ENCODE results near the gene RTRAF.

Gene RTRAF

DNA sequence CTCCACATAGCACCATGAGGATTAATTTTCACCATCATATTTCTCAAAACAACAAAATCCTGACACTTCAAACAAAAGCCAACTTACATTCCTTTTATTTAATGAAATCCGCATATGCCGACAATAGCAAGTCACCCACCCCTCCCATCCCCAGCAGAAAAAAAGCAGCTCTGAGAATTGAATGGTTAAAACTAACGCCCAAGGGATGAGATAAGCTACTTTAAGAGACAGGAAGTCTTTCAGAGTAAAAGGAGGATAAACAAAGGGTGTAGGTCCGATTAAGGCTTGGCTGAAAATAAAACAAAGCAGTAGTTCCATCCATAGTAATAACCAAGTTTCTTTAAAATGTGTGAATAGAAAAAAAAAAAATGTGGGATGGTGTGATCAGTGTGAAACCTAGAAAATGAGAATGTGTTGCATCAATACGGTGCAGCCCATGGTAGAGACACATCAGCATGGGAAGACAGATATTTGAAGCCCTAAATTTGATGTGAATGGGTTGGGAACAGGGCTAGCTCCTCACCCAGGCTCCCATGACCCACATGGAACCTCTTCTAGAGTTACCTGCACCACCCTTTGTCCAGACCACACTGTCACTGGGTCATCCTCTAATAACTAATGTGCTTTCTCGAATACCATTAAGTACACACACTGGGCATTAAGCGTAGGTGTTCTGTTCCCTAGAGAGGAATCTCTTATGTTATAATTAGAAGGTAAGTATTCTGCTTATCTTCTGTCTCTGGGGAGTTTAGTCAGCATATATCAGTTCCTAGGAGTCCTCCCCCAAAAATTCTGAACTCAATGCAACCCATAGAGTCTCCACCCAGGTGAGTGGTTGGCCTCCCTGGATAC lies 31.7 kb downstream of the RTRAF start:
- TF ChIP-seq GATA2 (IDR thresholded peaks at IDR 0.05; ENCODE audit: low read depth, low read length) (no peak), GATA3 (IDR thresholded peaks at IDR 0.05; ENCODE audit: low read depth, low read length) (no peak)

DNA sequence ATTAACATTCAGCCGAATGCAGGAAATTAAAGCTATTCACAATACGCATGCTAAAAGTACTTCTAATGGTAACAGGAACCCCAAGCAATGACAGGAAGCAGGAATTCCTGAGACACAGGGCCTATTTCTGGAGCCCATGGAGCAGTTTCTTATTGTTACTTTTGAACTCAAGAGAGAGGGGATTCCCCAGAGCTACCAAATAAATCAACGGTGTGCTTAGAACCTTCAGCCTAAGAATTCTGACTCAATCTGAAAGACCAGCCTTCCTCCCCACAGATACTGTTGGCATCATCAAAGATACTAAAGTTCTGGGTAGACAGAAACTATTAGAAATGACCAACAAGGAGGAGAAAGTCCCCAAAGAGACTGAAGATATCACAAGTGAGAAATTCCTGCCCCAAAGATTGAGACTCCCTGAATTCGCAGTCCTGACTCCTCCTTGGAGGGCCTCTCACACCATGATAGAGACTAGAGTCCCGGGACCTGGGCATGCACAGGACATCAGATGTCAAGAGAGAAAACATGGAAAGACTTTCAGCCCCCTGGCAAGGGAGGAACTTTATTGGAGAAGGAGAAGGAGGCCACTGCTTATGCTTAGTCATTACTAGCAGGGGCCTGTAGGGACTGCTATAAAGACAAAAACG lies 32.7 kb downstream of the RTRAF start:
- no peak for TF ChIP-seq GATA3 (IDR thresholded peaks at IDR 0.05; ENCODE audit: low read depth, low read length)
- TF ChIP-seq GATA2 (IDR thresholded peaks at IDR 0.05; ENCODE audit: low read depth, low read length) = no peak

- no peak for TF ChIP-seq GATA3 (IDR thresholded peaks at IDR 0.05; ENCODE audit: low read depth, low read length)
- no peak for TF ChIP-seq GATA2 (IDR thresholded peaks at IDR 0.05; ENCODE audit: low read depth, low read length)
Measured at GRCh38 chr14:52023518-52023917, 34.2 kb downstream of the RTRAF start.

DNA sequence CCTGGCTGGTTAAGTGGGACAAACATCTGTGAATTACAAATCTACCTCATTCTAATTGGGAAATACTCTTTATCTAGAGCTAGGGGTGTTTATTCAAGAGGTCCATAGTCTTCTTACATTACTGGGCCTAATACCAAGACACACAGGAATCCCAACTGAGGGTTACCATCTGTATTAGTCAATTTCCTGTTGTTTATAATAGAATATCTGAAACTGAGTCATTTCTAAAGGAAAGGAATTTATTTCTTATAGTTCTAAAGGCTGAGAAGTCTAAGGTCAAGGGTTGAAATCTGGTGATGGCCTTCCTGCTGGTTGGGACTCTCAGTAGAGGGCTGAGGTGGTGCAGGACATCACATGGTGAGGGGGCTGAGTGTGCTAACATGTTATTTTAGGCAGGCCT lies 36.0 kb downstream of the RTRAF start:
- TF ChIP-seq GATA3 (IDR thresholded peaks at IDR 0.05; ENCODE audit: low read depth, low read length) (no peak), GATA2 (IDR thresholded peaks at IDR 0.05; ENCODE audit: low read depth, low read length) (no peak)

- no peak for TF ChIP-seq GATA2 (IDR thresholded peaks at IDR 0.05; ENCODE audit: low read depth, low read length)
- no peak for TF ChIP-seq GATA3 (IDR thresholded peaks at IDR 0.05; ENCODE audit: low read depth, low read length)
Measured at GRCh38 chr14:52026017-52026660, 36.8 kb downstream of the RTRAF start.

- TF ChIP-seq GATA3 (IDR thresholded peaks at IDR 0.05; ENCODE audit: low read depth, low read length) (no peak), GATA2 (IDR thresholded peaks at IDR 0.05; ENCODE audit: low read depth, low read length) (no peak)
Measured at GRCh38 chr14:52026901-52027300, 37.6 kb downstream of the RTRAF start.

DNA sequence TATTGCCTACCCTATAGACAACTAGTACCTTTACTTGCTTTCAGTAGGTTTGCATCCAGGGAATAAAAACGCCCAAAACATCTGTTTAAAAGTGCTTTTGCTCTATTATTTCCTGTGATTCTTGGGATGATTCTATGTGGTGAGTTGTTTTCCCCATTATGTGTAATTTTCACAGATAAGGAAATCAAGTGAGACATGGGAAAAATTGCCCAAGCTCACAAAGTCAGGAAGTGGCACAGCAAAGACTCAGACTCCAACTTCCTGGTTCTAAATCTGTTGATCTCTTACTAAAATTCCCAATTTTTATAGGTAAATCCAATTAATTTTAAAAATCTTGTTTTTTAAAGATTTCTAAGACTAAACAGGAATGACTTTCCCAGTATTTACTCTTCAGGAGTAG lies 40.5 kb downstream of the RTRAF start:
- TF ChIP-seq GATA2 (IDR thresholded peaks at IDR 0.05; ENCODE audit: low read depth, low read length) (no peak), GATA3 (IDR thresholded peaks at IDR 0.05; ENCODE audit: low read depth, low read length) (no peak)

GRCh38 chr14:52031781-52032180 lies 42.4 kb downstream of the RTRAF start:
- TF ChIP-seq GATA2 (IDR thresholded peaks at IDR 0.05; ENCODE audit: low read depth, low read length) (no peak), GATA3 (IDR thresholded peaks at IDR 0.05; ENCODE audit: low read depth, low read length) (no peak)

DNA sequence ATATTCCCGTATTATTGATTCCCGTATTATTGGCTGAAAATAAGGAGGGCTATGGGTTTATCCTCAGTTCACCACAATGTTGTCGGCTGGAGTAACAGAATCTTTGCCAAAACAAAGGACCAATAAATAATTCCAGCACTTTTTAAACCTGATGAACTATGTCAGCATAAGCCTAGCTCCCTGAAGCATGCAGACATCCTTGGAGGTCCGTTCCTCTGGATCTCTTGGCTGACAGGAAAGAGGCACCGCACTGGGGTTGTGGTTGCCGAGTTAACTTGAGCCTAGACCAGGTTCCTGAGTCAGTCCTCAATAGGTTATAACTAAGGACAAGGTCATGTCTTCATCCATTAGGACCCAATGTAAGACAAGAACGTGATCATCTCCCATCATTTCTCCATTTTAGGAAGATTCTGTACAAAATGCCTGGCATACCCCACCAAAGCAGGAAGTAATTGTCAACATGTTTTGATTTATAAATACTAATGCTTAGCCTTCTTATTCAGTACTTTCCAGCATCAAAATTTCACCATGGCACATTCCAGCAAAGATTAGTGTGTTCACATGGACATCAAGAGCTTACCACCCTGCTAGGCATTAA lies 43.0 kb downstream of the RTRAF start:
- TF ChIP-seq GATA3 (IDR thresholded peaks at IDR 0.05; ENCODE audit: low read depth, low read length) (no peak), GATA2 (IDR thresholded peaks at IDR 0.05; ENCODE audit: low read depth, low read length) (no peak)

DNA sequence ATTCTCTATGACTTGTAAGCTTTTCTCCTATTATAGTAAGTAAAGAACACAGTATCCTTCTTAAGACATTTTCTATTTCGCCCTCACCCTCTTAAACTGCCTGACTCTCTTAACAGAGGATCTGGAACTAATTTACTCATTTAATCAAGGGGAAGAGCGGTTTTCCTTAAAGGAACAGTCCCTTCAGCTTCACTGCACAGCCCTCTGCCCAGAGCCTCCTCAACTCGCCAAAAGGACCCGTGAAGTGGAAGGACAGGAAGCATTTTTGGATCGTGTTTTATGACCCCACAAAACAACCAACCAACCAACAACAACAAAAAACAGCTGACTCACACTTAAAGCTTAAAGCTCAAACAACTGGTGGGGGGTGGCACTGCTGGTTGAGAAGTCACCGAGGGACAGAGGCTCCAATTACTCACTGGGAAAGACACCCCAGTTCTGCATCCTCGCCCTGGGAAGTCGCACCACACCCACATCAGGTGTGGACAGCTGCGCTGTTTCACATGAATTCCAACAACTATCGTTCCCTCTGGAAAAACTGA lies 43.8 kb downstream of the RTRAF start:
- TF ChIP-seq GATA2 (IDR thresholded peaks at IDR 0.05; ENCODE audit: low read depth, low read length) (no peak), GATA3 (IDR thresholded peaks at IDR 0.05; ENCODE audit: low read depth, low read length) (no peak)

GRCh38 chr14:52039124-52039815 lies 49.9 kb downstream of the RTRAF start:
- TF ChIP-seq GATA2 (IDR thresholded peaks at IDR 0.05; ENCODE audit: low read depth, low read length) (no peak), GATA3 (IDR thresholded peaks at IDR 0.05; ENCODE audit: low read depth, low read length) (no peak)

- no peak for TF ChIP-seq GATA2 (IDR thresholded peaks at IDR 0.05; ENCODE audit: low read depth, low read length)
- TF ChIP-seq GATA3 (IDR thresholded peaks at IDR 0.05; ENCODE audit: low read depth, low read length) = no peak
Measured at GRCh38 chr14:52040598-52040997, 51.3 kb downstream of the RTRAF start.

Measured in SH-SY5Y (cell line).